Heart left ventricle (tissue), 13 donors: ENCODE data around the gene PRR14.
"Not testable (repeated sequence)": the region's sequence is repeated elsewhere in the genome, so short reads cannot be mapped to it uniquely, and the experiment has no call there.

Experiments
- CTCF ChIP-seq, 12 donors: fragments of 200-600 bp; sonication (generic) in 4 of 12; IDR thresholded peaks; one replicate each; pipeline versions ENCODE4 v1.5.0 to v1.8.0; 2018 to 2022; ENCODE audit warnings: antibody characterized with exemption in 12 of 12, mild to moderate bottlenecking in 5 of 12
- POLR2A ChIP-seq, 2 donors: fragments of 450-650 bp; IDR thresholded peaks; one replicate each; pipeline ENCODE4 v1.6.1; 2017; ENCODE audit warnings: antibody characterized with exemption in 2 of 2, mild to moderate bottlenecking in 2 of 2, moderate library complexity in 2 of 2
- donor health status: ischemic (EF 13 %, LVEDD 7.1; RV severe dilation, severe dysfunction).
- donor health status: DM: no; HTN: yes; CAD: no.
- donor health status: DM: no; HTN: no; CAD: no.
- donor health status: ischemic (EF 25% LVEDD 6.9; RV normal size, moderate dysfunction).
- donor health status: ischemic (EF 25% LVEDD 5.7; RV mildly dilated, moderate dysfunction).
- donor health status: ischemic (EF 35%, LVEDD 5.7; RV mildly dilated, moderate dysfunction).
- donor health status: nonischemic (EF 11% LVEDD 7.7; RV severe dilation, severe dysfunction).
- donor health status: DM: yes; HTN: yes; CAD: no.
- donor health status: PGD.
- donor health status: ischemic (EF 29% LVEDD 5.4; RV normal size, mild dysfunction).
- donor health status: nonischemic (EF 23%, LVEDD 6.1; RV moderate dilation, normal function).

GRCh38 chr16:30696646-30697045 lies 45.9 kb downstream of the PRR14 start:
- not testable (repeated sequence) for TF ChIP-seq POLR2A, CTCF (IDR thresholded peaks at IDR 0.05)
